GM12801 (cell line): ENCODE data around the gene RPP25L.

Experiments used
- TF ChIP-seq, protein P1 (sequence below): IDR thresholded peaks from one replicate; pipeline ENCODE4 v1.5.1; 2011; ENCODE audit warnings: control low read depth; ENCODE audit not compliant: insufficient read length; ENCODE audit errors: extremely low read depth

Gene RPP25L

DNA sequence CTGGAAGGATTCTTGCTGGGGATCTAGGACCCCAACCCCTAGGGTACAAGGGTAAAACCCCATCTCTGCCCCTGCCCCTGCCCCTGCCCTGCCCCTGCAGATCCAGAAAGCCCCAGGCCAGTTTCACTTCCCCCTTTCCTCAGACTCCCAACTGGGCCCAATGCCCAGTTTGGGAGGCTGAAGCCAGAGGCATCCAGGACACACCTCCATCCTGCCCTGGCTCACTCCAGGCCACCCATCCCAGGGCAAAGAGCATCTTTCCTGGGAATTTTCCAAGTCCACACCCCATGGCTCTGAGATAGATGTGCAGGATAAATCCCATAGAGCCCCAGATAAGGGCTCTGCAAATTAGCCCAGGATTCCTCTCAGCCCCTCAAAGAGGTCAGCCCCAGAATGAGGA, 39.8 kb downstream of the RPP25L start:
- TF ChIP-seq, protein P1, sequence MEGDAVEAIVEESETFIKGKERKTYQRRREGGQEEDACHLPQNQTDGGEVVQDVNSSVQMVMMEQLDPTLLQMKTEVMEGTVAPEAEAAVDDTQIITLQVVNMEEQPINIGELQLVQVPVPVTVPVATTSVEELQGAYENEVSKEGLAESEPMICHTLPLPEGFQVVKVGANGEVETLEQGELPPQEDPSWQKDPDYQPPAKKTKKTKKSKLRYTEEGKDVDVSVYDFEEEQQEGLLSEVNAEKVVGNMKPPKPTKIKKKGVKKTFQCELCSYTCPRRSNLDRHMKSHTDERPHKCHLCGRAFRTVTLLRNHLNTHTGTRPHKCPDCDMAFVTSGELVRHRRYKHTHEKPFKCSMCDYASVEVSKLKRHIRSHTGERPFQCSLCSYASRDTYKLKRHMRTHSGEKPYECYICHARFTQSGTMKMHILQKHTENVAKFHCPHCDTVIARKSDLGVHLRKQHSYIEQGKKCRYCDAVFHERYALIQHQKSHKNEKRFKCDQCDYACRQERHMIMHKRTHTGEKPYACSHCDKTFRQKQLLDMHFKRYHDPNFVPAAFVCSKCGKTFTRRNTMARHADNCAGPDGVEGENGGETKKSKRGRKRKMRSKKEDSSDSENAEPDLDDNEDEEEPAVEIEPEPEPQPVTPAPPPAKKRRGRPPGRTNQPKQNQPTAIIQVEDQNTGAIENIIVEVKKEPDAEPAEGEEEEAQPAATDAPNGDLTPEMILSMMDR = no peak

DNA sequence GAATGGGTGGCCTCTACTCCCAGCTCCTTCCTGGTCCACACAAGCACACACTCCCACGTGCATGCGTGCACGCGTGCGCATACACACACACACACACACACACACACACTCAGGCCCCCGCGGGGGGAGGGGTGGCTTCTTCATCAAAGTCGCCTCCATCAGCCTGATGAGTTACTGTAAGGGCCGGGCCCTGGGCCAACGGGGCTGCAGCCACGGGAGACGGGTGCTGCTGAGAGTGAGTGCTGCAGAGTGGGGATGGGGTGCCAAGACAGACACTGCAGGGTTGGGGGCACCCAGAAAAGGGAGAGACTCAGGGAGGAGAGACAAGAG, 40.5 kb downstream of the RPP25L start:
- TF ChIP-seq, protein P1 = no peak

DNA sequence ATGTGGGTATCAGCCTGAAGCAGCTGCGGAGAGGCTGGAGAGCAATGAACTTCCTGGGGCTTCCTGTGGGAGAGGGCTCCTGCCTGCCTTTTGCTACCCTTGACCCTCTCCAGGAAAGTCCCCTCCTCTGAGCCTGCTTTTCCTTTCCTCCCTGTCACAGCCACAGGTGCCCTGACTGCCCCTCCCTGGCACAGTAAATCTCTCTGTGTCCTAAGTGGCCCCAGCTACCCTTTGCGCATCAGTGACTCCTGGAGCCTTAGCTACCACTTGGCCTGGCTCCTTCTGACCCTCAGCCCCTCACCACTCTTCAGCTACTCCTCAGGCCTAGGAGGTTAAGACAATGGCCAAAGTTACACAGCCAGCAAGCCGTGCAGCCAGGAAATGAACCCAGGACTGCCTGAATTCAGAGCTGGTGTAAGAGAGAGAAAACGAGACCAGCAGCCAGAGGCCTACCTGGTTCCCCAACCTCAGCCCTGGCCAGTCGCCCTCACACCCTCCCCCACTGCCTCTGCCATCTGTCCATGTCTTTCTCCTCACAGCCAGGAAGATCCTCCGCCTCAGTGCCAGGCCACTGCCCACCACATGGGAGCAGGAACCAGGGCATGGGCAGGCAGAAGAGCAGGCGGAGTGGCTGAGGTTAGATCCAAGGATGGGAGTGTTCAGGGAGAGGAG, 41.0 kb downstream of the RPP25L start:
- TF ChIP-seq, protein P1 = no peak

DNA sequence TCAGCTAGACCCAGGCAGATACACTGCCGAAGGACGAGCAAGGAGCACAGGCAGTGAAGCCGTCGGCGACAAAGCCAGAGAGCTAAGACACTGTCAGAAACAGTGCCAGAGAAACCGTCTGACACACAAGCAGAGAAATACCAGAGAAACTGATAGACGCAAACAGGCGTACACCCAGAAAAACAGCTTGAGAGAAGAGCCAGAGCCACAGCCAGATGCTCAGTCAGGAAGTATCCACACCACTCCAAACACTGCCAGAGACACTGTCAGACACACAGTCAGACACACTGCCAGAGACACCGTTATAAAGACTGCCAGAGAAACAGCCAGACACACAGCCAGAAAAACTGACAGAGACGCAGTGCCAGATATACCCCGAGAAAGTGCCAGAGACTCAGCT, 41.5 kb downstream of the RPP25L start:
- TF ChIP-seq, protein P1 = no peak

DNA sequence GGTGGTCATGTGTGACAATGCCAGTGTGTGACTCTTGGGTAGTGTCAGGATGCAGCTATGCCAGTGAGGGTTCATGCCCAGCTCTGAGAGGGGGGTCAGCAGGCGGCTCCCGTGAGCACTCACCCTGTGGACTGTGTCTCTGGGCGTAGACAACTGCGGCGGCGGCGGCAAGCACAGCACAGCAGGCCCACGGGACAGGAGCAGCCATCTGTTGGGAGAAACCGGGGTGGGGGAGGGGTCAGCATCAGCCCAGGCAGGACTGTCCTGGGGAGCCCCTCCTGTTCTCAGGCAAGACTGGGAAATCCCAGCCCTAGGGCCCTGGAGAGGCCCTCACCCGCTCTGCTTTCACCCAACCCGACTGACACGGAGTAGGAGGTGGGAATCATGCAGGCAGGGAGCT, 43.1 kb downstream of the RPP25L start:
- TF ChIP-seq, protein P1 = no peak

DNA sequence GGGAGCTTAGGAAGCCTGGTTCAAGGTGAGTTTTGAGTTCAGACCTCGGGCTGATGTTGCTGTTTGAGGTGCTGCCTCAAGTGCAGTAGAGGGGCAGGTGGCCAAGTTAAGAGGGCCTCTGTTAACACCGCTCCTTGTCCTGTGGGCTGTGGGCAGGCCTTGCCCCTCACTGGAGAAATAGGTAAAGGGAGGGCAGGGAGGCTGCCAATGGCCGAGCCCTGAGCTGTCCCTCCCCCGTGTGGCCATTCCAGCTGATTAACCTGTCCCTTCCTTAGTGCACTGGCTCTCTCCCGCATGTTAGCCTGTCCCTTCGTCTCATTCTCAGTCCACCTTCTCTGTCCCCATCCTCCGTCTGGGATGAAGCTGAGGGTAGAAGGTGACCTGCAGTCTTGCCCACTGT, 43.8 kb downstream of the RPP25L start:
- TF ChIP-seq, protein P1 = no peak

DNA sequence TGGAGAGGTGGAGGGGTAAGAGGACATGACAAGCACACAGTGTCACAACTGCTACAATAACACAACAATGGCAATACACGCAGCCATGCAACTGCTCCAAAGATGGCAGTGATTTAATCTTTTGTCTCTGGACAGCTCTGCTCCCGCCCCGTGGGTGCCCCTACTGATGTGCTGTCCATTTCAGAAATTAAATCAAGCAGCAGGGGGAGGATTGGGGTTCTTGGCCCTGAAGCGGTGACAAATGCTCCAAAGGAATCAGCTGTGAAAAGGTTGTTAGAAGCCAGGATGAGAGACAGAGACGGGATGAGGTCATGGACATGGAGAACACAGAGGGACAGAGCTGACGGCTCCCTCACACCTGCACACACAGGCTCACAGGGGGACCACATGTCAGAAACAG, 44.9 kb downstream of the RPP25L start:
- TF ChIP-seq, protein P1 = no peak

DNA sequence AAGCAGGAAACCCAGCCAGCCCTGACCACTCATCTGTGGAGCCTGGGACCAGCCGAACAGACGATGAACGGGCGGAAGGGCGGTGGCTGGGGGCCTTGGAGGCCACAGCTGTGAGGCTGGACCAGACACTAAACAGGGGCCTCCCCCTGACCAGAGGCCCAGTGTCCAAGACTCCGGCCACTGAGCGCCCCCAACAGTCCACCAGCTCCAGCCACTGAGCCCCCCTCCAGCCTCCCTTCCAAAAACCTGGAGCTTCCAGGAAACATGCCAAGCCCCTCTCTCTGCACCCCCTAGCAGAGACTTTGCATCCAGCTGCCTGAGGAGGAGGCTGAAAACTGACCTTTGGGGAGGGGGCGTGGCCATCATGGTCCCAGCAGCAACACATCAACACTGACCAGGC, 45.6 kb downstream of the RPP25L start:
- TF ChIP-seq, protein P1 = no peak
